ENCODE data around the gene COPRS.
"Not testable (repeated sequence)": the region's sequence is repeated elsewhere in the genome, so short reads cannot be mapped to it uniquely, and the experiment has no call there.

Gene COPRS

GRCh38 chr17:31824766-31825360, 34.2 kb downstream of the COPRS start:
- no peak; the same call in 2 of the 3 replicates for ATAC-seq
- no peak for TF ChIP-seq PPARA (CRISPR knock-in tag; IDR thresholded peaks at IDR 0.05; ENCODE audit: borderline replicate concordance)

- no peak for ATAC-seq
- TF ChIP-seq OSR1 (CRISPR knock-in tag; IDR thresholded peaks at IDR 0.05): no peak
- no peak for TF ChIP-seq TOX (CRISPR knock-in tag; IDR thresholded peaks at IDR 0.05; ENCODE audit: borderline replicate concordance)
- no peak for TF ChIP-seq ZFP30 (CRISPR knock-in tag; IDR thresholded peaks at IDR 0.05)
- TF ChIP-seq ZC3H10 (CRISPR knock-in tag; IDR thresholded peaks at IDR 0.05): no peak
Measured at GRCh38 chr17:31823014-31823413, 36.0 kb downstream of the COPRS start.

- no peak for TF ChIP-seq RARB (CRISPR knock-in tag; IDR thresholded peaks at IDR 0.05)
- no peak for ATAC-seq
Measured at GRCh38 chr17:31820691-31821435, 38.2 kb downstream of the COPRS start.

- TF ChIP-seq ZFP30 (CRISPR knock-in tag; IDR thresholded peaks at IDR 0.05): no peak
- no peak for TF ChIP-seq ZNF70 (CRISPR knock-in tag; IDR thresholded peaks at IDR 0.05)
- no peak for TF ChIP-seq TSHZ2 (CRISPR knock-in tag; IDR thresholded peaks at IDR 0.05)
- no peak for TF ChIP-seq BACH2 (CRISPR knock-in tag; IDR thresholded peaks at IDR 0.05; ENCODE audit: borderline replicate concordance)
- no peak for TF ChIP-seq CSRNP3 (CRISPR knock-in tag; IDR thresholded peaks at IDR 0.05)
- TF ChIP-seq TOX (CRISPR knock-in tag; IDR thresholded peaks at IDR 0.05; ENCODE audit: borderline replicate concordance): no peak
- TF ChIP-seq OSR1 (CRISPR knock-in tag; IDR thresholded peaks at IDR 0.05): no peak
- TF ChIP-seq ZC3H10 (CRISPR knock-in tag; IDR thresholded peaks at IDR 0.05): no peak
- no peak for ATAC-seq
Measured at GRCh38 chr17:31819578-31819977, 39.5 kb downstream of the COPRS start.

GRCh38 chr17:31818863-31819262, 40.2 kb downstream of the COPRS start:
- not testable (repeated sequence) for ATAC-seq

GRCh38 chr17:31815212-31815730, 43.8 kb downstream of the COPRS start:
- TF ChIP-seq ESRRG (CRISPR knock-in tag; IDR thresholded peaks at IDR 0.05) (no peak), ISL1 (CRISPR knock-in tag; IDR thresholded peaks at IDR 0.05) (no peak), POU6F1 (CRISPR knock-in tag; IDR thresholded peaks at IDR 0.05; ENCODE audit: borderline replicate concordance, low read depth) (no peak), OSR1 (CRISPR knock-in tag; IDR thresholded peaks at IDR 0.05) (no peak), TCF4 (CRISPR knock-in tag; IDR thresholded peaks at IDR 0.05; ENCODE audit: borderline replicate concordance) (no peak), SNAI2 (CRISPR knock-in tag; IDR thresholded peaks at IDR 0.05) (no peak), PPARA (CRISPR knock-in tag; IDR thresholded peaks at IDR 0.05; ENCODE audit: borderline replicate concordance) (no peak), ZFP30 (CRISPR knock-in tag; IDR thresholded peaks at IDR 0.05) (no peak), TOX (CRISPR knock-in tag; IDR thresholded peaks at IDR 0.05; ENCODE audit: borderline replicate concordance) (no peak), ZNF8 (CRISPR knock-in tag; IDR thresholded peaks at IDR 0.05) (no peak), CREB5 (CRISPR knock-in tag; IDR thresholded peaks at IDR 0.05; ENCODE audit: low read depth) (no peak), GLIS3 (CRISPR knock-in tag; IDR thresholded peaks at IDR 0.05) (no peak), ARNTL (CRISPR knock-in tag; IDR thresholded peaks at IDR 0.05; ENCODE audit: borderline replicate concordance, low read depth) (no peak)
- ATAC-seq: no peak
